ENCODE measurements around the gene RNF227.

RNF227 gene

DNA sequence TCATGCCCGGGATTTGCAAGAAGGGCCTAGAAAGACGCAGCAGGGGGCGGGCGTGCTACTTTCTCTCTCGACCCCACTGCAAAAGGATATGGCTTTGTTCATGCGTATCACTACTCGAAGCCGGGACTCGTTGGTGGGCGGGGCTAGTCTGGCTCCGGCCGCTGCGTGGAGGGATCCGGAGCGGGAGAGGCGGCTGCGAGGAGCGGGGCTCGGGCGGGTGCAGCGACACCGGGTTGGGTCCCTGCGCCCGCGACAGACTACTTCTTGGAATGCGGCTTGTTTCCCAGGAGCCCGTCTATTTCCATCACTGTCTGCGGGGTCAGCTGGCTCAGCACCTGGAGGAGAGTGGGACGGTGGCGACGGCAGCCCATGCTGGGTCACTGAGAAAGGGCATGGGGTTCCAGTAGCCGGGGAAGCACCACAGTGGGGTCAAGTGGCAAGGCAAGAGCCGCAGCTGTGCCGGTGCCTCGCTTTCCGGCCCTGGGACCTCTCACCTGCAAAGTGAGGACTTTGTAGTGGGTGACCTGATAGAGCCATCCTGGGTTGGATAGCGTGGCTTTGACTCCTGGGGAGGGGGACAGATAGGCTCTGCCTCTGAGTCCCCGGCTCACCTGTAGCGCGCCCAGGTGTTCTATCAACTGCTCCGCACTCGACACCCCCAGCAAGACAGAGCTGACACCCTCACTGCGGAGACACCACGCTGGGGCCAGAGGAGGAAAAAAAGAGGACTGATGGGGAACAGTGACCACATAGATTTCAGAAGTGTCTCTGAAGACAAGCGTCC lies 6.9 kb upstream of the RNF227 start:
- TF ChIP-seq, protein P1, sequence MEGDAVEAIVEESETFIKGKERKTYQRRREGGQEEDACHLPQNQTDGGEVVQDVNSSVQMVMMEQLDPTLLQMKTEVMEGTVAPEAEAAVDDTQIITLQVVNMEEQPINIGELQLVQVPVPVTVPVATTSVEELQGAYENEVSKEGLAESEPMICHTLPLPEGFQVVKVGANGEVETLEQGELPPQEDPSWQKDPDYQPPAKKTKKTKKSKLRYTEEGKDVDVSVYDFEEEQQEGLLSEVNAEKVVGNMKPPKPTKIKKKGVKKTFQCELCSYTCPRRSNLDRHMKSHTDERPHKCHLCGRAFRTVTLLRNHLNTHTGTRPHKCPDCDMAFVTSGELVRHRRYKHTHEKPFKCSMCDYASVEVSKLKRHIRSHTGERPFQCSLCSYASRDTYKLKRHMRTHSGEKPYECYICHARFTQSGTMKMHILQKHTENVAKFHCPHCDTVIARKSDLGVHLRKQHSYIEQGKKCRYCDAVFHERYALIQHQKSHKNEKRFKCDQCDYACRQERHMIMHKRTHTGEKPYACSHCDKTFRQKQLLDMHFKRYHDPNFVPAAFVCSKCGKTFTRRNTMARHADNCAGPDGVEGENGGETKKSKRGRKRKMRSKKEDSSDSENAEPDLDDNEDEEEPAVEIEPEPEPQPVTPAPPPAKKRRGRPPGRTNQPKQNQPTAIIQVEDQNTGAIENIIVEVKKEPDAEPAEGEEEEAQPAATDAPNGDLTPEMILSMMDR (IDR thresholded peaks at IDR 0.05; ENCODE audit: low read depth, low read length, missing control alignments), result peak; percentile 24
- in situ Hi-C loops (cut with HindIII; ENCODE audit: low pct_ligation_motif_present, low sequenced_read_pairs), result no loop called here
- Histone ChIP-seq H3K4me3 (ENCODE audit: low read depth, low read length) (peak overlapping the region; percentile 49), H3K27me3 (replicated peaks) (no peaks in the 10 kb centered on the region), H3K27ac (no peak overlapping the region), H3K36me3 (replicated peaks) (no peaks in the 10 kb centered on the region)
- peak; percentile 83 for DNase-seq

DNA sequence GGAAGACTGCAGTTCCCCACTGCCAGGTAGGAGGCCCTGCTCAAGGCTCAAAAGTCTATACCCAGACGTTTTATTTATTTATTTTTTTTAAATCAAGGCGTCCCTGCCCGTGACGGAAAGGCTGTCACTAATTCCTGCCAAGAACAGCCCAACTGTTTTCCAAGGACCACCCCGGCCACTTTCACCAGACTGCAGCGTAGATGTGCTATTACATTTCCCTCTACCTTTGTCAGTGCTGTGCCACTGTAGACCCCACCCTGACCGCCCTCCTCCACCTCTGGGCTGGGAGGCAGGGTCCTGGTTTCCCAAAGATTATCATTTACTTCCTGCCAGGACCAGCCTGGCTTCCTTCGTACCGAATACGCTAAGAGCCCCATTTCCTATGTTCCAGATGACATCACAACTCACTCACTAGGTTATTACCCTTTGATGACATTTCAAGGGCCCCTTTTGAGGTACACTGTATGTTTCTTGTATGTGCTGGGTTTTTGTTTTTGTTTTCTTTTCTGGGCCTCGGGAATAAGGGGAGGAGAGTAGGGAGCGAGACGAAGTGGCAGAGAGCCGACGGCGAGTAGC lies 6.3 kb upstream of the RNF227 start:
- in situ Hi-C loops (cut with HindIII; ENCODE audit: low pct_ligation_motif_present, low sequenced_read_pairs), result no loop called here

DNA sequence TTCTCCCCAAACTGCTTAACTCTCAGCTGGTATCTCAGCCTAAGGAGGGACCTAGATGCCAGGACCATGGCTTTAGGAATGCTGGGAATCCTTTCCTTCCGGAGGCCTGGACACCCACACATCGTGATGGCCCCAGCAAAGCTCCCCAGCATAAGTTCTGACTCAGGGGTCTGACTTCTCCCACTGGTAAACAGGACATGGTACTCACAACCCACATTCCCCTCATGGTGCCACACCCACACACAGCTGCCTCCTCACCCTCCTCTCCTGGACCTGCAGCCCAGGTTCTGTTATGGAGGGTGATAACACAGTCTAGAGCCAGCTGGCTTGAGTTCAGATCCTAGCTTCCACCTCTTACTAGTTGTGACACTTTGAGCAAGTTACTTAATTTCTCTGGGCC lies 719 bp upstream of the RNF227 start:
- H3K27ac ChIP-seq, result no peak overlapping the region
- DNase-seq, result peak; percentile 24
- H3K36me3 ChIP-seq (replicated peaks), result peaks cover 7% of the 10 kb centered on the region

More for the DNA sequence above, 6.3 kb upstream of the RNF227 start:
- no peaks in the 10 kb centered on the region for H3K36me3 ChIP-seq (replicated peaks)
- H3K27me3 ChIP-seq (replicated peaks), result no peaks in the 10 kb centered on the region
- H3K27ac ChIP-seq, result no peak overlapping the region
- H3K4me3 ChIP-seq (ENCODE audit: low read depth, low read length), result peak overlapping the region; percentile 49
- TF ChIP-seq, protein P1 (IDR thresholded peaks at IDR 0.05; ENCODE audit: low read depth, low read length, missing control alignments), result no peak
- no peak for DNase-seq

DNA sequence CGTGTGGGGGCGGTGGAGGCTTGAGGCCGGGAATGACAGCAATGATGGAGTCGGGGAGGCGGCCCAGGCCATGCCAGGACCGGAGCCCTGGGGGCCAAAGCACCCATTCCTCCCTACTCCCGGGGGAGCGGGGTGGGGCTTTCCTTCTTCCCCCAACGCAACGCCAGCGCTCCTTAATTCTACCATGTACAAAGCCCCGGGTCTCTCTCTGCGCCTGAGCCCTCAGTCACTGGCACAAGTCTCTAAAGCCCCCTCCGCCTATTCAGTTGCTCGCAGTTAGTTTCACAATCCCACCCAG lies 245 bp upstream of the RNF227 start:
- DNase-seq, result no peak
- peaks cover 11% of the 10 kb centered on the region for H3K36me3 ChIP-seq (replicated peaks)
- TF ChIP-seq, protein P1 (IDR thresholded peaks at IDR 0.05; ENCODE audit: low read depth, low read length, missing control alignments), result no peak
- in situ Hi-C loops (cut with HindIII; ENCODE audit: low pct_ligation_motif_present, low sequenced_read_pairs), result no loop called here
- peak overlapping the region; percentile 57 for H3K27ac ChIP-seq
- peak overlapping the region; percentile 43 for H3K4me3 ChIP-seq (ENCODE audit: low read depth, low read length)
- H3K27me3 ChIP-seq (replicated peaks), result no peaks in the 10 kb centered on the region

More for the DNA sequence above, 719 bp upstream of the RNF227 start:
- H3K4me3 ChIP-seq (ENCODE audit: low read depth, low read length), result no peak overlapping the region
- in situ Hi-C loops (cut with HindIII; ENCODE audit: low pct_ligation_motif_present, low sequenced_read_pairs), result no loop called here
- TF ChIP-seq, protein P1 (IDR thresholded peaks at IDR 0.05; ENCODE audit: low read depth, low read length, missing control alignments), result no peak
- no peaks in the 10 kb centered on the region for H3K27me3 ChIP-seq (replicated peaks)

DNA sequence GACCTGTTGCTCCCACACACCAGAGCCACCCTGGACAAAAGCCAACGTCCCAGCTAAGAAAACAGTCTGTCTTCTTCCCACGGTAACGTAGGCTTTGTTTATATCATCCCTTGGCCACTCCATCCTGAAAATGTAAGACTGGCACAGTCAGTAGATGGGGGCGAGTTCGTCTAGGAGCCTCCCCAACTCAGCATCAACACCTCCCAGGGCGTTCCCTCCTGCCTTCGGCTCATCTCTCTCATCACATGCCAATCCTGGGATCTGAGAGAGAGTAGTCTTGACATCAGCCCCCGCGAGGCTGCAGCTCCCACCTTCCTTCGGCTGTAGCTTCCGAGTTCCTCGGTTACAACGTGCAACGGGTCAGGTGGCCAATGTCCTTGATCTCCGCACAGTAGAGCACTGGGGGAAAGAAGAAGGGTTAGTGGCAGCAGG lies 894 bp downstream of the RNF227 start:
- H3K36me3 ChIP-seq (replicated peaks), result peaks cover 23% of the 10 kb centered on the region
- peak; percentile 41 for DNase-seq
- TF ChIP-seq, protein P1 (IDR thresholded peaks at IDR 0.05; ENCODE audit: low read depth, low read length, missing control alignments), result no peak
- H3K27ac ChIP-seq, result peak overlapping the region; percentile 42
- in situ Hi-C loops (cut with HindIII; ENCODE audit: low pct_ligation_motif_present, low sequenced_read_pairs), result no loop called here
- no peaks in the 10 kb centered on the region for H3K27me3 ChIP-seq (replicated peaks)
- H3K4me3 ChIP-seq (ENCODE audit: low read depth, low read length), result peak overlapping the region; percentile 60
